Caki2 (cell line): ENCODE data around the gene NXF2B. TPM values are rescaled to one million over a fixed set of nuclear protein-coding genes. Genes with fewer than 3 reads are reported as not detected.
A peak's percentile ranks its signal among the peaks of the same experiment; 100 is the strongest.
"Not testable (repeated sequence)": the region's sequence is repeated elsewhere in the genome, so short reads cannot be mapped to it uniquely, and the experiment has no call there.

Source experiments
- DNase-seq: peaks from one replicate; pipeline ENCODE4 v3.0.0-alpha.2; 2015; ENCODE audit warnings: low read depth
- in situ Hi-C: cut with HindIII; loops from 2 replicates; pipeline ENCODE4 v1.10.0; 2016; ENCODE audit warnings: low sequenced_read_pairs, low pct_unique_long_range_greater_than_20kb, mixed read lengths
- total RNA-seq: library from RNA; depleted of rRNA; stranded (reverse); fragments of >200 nt; shearing (Covaris generic); gene quantifications from 2 replicates; pipeline ENCODE4 v1.2.3, GENCODE V29; 2014; ENCODE audit warnings: low replicate concordance; rRNA removed

The NXF2B gene
- total RNA-seq: not detected in 2 replicates

- DNase-seq, in situ Hi-C loops: not testable (repeated sequence)
Observed at GRCh38 chrX:102439908-102440307, at the start of gene NXF2B. TSS of gene NXF2B (minus strand) at chrX:102440008. CDS start at chrX:102380036, 59,972 bp downstream.

DNA sequence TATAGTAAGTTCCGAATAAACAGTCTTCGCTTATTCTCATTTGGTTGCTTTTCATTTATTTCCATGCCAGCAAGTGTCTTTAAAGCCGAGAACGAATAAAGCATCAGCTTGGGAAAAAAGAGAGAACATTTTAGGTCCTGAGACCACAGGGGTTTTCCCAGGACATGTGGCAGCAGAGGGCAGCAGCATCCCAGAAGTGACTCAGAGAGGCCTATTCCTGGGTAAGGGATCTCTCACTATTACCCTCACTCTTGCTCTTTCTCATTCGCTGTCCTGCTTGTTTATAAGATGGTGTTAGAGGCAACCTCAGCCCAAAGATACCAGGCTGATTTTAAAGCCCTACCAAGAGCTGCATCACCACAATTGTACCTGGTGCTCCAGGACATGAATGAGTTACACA is 39.0 kb upstream of the NXF2B start:
- in situ Hi-C loops, DNase-seq: not testable (repeated sequence)

DNA sequence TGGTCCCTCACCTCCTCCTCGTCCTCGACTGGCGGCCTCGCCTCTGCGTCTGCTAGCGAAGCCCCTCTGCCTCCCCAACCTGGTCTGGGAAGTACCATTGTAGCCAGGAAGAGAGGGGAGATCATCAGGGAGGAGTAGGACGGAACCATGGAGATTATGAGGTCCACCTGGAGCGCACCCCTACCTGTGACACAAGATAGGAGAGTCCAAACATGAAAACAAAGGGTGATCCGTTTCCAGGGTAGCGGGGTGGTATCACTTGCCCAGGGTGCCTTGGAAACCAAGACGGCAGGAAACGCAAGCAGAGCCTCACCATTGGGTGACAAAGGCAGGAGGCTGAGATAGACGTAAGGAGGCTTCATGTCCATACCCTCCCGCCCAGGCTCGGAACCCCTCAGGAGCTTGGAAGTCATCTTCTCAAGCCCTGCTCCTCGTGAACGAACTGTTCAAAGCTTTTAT is 32.0 kb upstream of the NXF2B start, which contains the start of gene TCP11X2:
TCP11X2 (minus strand) TSS at position 51 of the 459 bp plus-strand sequence.
- in situ Hi-C loops, DNase-seq: not testable (repeated sequence)

GRCh38 chrX:102470215-102470614 is 30.4 kb upstream of the NXF2B start:
- DNase-seq, in situ Hi-C loops: not testable (repeated sequence)

- in situ Hi-C loops, DNase-seq: not testable (repeated sequence)
Observed at GRCh38 chrX:102458615-102459014, 18.8 kb upstream of the NXF2B start.

DNA sequence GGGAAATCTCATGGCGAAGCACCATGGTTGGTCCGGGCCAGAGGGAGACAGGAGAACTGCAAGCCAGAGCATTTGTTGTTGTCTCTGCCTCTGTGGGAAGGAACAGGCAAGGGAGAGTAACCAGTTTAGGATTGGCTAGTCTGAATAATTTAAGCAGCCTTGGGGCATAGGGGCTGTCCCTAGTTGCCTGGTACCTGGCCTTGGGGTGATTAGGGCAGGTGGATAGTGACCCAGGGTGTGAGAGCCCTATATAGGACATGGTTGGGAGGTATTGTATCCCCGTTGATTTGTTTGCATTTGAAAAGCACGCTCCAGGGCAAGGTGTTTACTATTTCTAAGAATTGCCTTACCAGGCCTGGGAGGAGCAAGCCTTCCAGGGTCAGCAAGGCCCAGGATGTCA is 25.3 kb downstream of the NXF2B start:
- in situ Hi-C loops, DNase-seq: not testable (repeated sequence)

DNA sequence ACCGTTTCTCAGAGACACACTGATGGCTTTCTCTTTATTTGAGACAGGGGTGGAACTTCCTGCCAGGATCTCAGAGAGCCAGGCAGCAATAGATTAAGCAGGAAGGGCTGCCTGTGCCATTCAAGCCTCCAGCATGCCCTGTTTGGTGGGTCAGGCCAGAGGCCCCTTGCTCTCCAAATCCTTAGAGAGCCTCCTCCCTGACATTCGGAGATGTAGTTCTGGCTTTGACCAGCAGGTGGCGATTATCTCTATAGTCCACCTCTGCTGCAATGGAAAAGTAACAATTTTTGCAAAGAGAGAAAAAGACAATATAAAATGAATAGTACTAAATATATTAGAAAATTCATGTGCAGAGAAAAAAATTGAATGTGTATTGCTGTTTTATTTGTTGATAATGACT is 93.9 kb downstream of the NXF2B start:
- peak; percentile 8 for DNase-seq
- in situ Hi-C loops: no loop called here

DNA sequence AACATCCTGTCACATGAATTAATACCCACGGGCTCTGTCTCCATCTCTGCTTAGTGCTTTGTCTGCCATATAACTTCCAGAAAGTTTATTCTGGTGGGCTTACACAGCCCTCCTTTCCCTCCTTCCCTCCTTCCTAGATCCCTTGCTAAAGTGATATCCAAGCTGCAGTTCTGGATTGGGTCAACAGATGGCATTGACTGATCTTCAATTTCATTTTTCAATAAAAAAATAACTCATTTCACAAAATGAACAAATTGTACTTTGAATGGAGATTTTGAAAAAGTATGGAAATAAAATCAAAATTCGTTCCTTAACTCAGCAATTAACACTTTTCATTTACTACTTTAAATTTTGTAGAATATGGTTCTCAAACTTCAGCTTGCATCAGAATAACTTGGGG is 97.9 kb downstream of the NXF2B start:
- in situ Hi-C loops: no loop called here
- no peak for DNase-seq

DNA sequence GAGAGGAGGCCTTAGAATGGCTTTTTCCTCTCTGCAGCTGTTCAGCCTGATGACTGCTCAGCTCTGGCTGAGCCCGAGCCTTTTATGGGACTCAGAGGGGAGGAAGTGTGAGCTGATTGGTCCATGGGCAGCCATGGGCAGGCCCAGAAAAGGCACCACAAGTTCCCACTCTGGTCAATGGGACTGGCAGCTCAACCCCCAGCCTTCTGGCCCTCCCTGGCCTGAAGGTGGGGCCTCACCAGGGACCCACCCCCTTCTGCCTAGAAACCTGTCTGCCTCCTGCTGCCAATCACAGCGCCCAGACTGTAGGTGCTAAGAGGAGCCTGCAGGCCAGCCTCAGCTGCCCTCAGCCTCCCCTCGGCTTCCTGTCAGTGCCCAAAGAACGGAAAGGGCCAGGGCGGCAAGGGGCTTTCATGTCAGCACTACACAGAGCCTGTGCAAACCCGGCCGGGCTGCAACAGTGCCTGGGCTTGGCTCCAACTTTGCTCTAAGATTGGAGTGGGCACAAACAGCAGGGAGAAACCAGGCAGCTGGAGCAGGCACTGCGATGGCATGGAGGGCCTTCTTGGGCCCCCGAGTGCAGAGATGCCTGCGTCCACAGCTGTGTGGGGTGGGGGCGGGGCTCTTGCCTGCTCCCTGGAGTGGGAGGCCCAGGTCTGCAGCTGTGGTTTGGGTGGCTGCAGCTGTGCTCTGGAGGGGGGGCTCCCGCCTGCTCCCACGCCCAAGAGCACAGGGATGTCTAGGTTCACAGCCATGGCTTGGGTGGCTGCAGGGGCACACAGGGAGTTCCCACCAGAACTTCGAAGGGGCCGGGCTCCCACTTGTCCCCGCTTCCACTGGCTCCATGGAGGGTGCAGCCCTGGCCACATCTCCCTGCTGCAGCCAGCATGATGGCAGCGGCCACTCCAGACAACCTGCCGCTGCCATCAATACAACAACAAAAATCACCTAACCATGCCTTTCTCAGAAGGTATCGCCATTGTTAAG is 100.2 kb downstream of the NXF2B start:
- DNase-seq: peak; percentile 10
- in situ Hi-C loops: no loop called here

GRCh38 chrX:102338162-102338561 is 101.6 kb downstream of the NXF2B start:
- no peak for DNase-seq
- in situ Hi-C loops: no loop called here

Other genes with a start within 250 kb of the NXF2B start
- not detected in 2 replicates for gene TCP11X1, start 224.7 kb downstream of the NXF2B start, total RNA-seq
- not detected in 2 replicates for gene NXF2, start 192.8 kb downstream of the NXF2B start, total RNA-seq
- not detected in 2 replicates for gene TCP11X2, start 31.8 kb upstream of the NXF2B start, total RNA-seq
- gene TMSB15A, start 76.7 kb upstream of the NXF2B start, total RNA-seq: not detected in 2 replicates
- gene ARMCX5, start 159.5 kb upstream of the NXF2B start, total RNA-seq: 22.1 and 33.6 TPM in 2 replicates
- not detected in 2 replicates for gene GPRASP1, start 211.5 kb upstream of the NXF2B start, total RNA-seq